Adrenal gland (tissue), 5 donors: ENCODE data around the gene TBC1D9.

Experiments used
- POLR2A ChIP-seq, 2 donors: fragments of 450-650 bp; IDR thresholded peaks; one replicate each; pipeline ENCODE4 v1.6.1; 2017; ENCODE audit warnings: antibody characterized with exemption in 2 of 2, mild to moderate bottlenecking in 2 of 2, moderate library complexity in 1 of 2
- TF ChIP-seq, protein P1 (sequence below), 6 experiments: fragments of 450-650 bp in 4 of 6; fragments of 200-600 bp in 2 of 6; sonication (generic) in 1 of 6; IDR thresholded peaks; 1 replicate in 5 of 6; 2 replicates in 1 of 6; pipeline versions ENCODE4 v1.5.1 to v1.8.0; 2016 to 2021; ENCODE audit warnings: antibody characterized with exemption in 6 of 6, mild to moderate bottlenecking in 2 of 6, moderate library complexity in 1 of 6
- donor health status: DM: no; HTN: no; CAD: no.

DNA sequence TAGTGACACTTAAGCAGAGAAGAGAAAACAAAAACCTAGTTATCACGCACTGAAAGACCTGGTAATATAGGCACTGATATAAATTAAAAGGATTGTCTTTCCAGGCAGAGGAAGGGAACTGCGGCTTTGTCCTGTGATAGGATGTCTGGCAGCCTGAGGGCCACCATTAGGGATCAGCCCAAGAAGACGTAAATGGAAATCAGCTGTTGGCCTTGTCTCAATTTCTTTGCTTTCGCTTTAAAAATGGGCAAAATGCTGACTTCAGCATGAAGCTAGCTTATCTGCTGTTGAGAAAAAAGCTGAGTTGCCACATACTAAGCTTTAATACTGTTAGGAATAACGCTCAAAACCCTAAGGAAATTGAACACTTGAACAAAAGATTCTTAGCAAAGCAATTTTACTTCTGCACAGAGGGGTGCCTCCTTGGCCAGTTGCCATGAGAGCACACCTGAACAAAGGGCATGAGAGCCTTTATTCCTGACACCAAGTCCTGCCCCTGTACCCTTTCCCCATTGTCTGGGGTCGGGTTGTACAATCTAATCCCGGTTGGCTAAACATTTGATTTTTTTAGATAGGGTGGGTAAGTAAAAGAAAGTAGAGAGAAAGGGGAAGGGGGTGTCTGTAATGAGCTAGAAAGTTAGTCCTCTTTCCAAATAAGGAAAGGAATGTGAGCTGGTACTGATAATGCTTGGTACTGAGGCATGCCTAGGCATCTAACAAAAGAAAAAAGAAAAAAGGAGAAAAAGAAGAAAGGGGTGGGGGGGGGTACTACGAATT is 102.3 kb downstream of the TBC1D9 start:
- TF ChIP-seq POLR2A (IDR thresholded peaks at IDR 0.05): no peak
- TF ChIP-seq, protein P1, sequence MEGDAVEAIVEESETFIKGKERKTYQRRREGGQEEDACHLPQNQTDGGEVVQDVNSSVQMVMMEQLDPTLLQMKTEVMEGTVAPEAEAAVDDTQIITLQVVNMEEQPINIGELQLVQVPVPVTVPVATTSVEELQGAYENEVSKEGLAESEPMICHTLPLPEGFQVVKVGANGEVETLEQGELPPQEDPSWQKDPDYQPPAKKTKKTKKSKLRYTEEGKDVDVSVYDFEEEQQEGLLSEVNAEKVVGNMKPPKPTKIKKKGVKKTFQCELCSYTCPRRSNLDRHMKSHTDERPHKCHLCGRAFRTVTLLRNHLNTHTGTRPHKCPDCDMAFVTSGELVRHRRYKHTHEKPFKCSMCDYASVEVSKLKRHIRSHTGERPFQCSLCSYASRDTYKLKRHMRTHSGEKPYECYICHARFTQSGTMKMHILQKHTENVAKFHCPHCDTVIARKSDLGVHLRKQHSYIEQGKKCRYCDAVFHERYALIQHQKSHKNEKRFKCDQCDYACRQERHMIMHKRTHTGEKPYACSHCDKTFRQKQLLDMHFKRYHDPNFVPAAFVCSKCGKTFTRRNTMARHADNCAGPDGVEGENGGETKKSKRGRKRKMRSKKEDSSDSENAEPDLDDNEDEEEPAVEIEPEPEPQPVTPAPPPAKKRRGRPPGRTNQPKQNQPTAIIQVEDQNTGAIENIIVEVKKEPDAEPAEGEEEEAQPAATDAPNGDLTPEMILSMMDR (IDR thresholded peaks at IDR 0.05): no peak
